Cardiac muscle cell (in vitro differentiated cells and primary cell): ENCODE results near the gene LINC01488. TPM values are rescaled to one million over a fixed set of nuclear protein-coding genes. Genes with fewer than 3 reads are reported as not detected.

ENCODE experiments used
- DNase-seq, 2 donors: peaks; one replicate each; pipeline versions ENCODE4 v3.0.0 to v3.0.0-alpha.2; 2010 to 2017; ENCODE audit warnings: low read depth in 1 of 2, low spot score in 1 of 2
- H3K27ac ChIP-seq: fragments of 200-600 bp; sonication (generic); 2 replicates; pipeline ENCODE4 v1.5.1; 2016
- H3K27me3 ChIP-seq: fragments of 200-600 bp; sonication (generic); 2 replicates; pipeline ENCODE4 v1.6.0; 2016; ENCODE audit warnings: control low read depth
- H3K36me3 ChIP-seq: fragments of 200-600 bp; sonication (generic); 2 replicates; pipeline ENCODE4 v1.5.1; 2016; ENCODE audit warnings: control low read depth
- H3K4me1 ChIP-seq: fragments of 200-600 bp; sonication (generic); 2 replicates; pipeline ENCODE4 v1.8.1; 2017; ENCODE audit warnings: low read depth, mild to moderate bottlenecking, mixed run types
- H3K4me3 ChIP-seq: fragments of 200-600 bp; sonication (generic); 2 replicates; pipeline ENCODE4 v1.5.1; 2016; ENCODE audit warnings: mild to moderate bottlenecking
- H3K9me3 ChIP-seq: fragments of 200-600 bp; sonication (generic); 2 replicates; pipeline ENCODE4 v1.5.1; 2017; ENCODE audit warnings: low read depth, mild to moderate bottlenecking, control low read depth
- CTCF ChIP-seq: IDR thresholded peaks from 2 replicates; pipeline ENCODE4 v1.5.1; 2012; ENCODE audit warnings: low read depth, mild to moderate bottlenecking, low read length
- polyA plus RNA-seq: library from polyadenylated mRNA; unstranded; fragments of >200 nt; fragmentation: Nextera tagmentation; extraction: Ambion mirVana; gene quantifications from 2 replicates; pipeline ENCODE4 v1.2.1, GENCODE V29; 2016
- total RNA-seq: library from RNA; depleted of rRNA; stranded (reverse); fragments of >200 nt; gene quantifications from 2 replicates; pipeline ENCODE4 v1.2.3, GENCODE V29; 2016

The LINC01488 gene
- total and polyA plus RNA-seq, 2 experiments from 2014 or later = 1.1 to 1.6 TPM

- H3K27me3 ChIP-seq = no peaks in the 10 kb centered on the region
- H3K9me3 ChIP-seq = no peaks in the 10 kb centered on the region
- DNase-seq = no peak
- H3K27ac ChIP-seq = no peak overlapping the region
- TF ChIP-seq CTCF = no peak
- peaks cover 19% of the 10 kb centered on the region for H3K4me1 ChIP-seq
- H3K4me3 ChIP-seq = no peak overlapping the region
- H3K36me3 ChIP-seq = no peaks in the 10 kb centered on the region
Measured at GRCh38 chr11:69499918-69500284, 18.4 kb downstream of the LINC01488 start.

GRCh38 chr11:69500285-69501120 lies 19.0 kb downstream of the LINC01488 start:
- Histone ChIP-seq H3K27ac (no peak overlapping the region), H3K4me1 (peaks cover 19% of the 10 kb centered on the region), H3K4me3 (no peak overlapping the region), H3K9me3 (no peaks in the 10 kb centered on the region), H3K36me3 (no peaks in the 10 kb centered on the region), H3K27me3 (no peaks in the 10 kb centered on the region)
- DNase-seq = no peak
- TF ChIP-seq CTCF = no peak

GRCh38 chr11:69501121-69501489 lies 19.6 kb downstream of the LINC01488 start:
- peaks cover 19% of the 10 kb centered on the region for H3K4me1 ChIP-seq
- no peak overlapping the region for H3K27ac ChIP-seq
- H3K36me3 ChIP-seq = no peaks in the 10 kb centered on the region
- no peak for DNase-seq
- TF ChIP-seq CTCF = no peak
- no peaks in the 10 kb centered on the region for H3K27me3 ChIP-seq
- no peak overlapping the region for H3K4me3 ChIP-seq
- no peaks in the 10 kb centered on the region for H3K9me3 ChIP-seq

- Histone ChIP-seq H3K4me1 (peaks cover 11% of the 10 kb centered on the region), H3K27me3 (no peaks in the 10 kb centered on the region), H3K27ac (no peak overlapping the region), H3K36me3 (no peaks in the 10 kb centered on the region), H3K9me3 (no peaks in the 10 kb centered on the region), H3K4me3 (no peak overlapping the region)
- TF ChIP-seq CTCF = no peak
- no peak for DNase-seq
Measured at GRCh38 chr11:69501891-69502860, 20.7 kb downstream of the LINC01488 start.

- no peak for TF ChIP-seq CTCF
- Histone ChIP-seq H3K27ac (no peak overlapping the region), H3K36me3 (no peaks in the 10 kb centered on the region), H3K9me3 (no peaks in the 10 kb centered on the region), H3K4me3 (no peak overlapping the region), H3K4me1 (peaks cover 5% of the 10 kb centered on the region), H3K27me3 (no peaks in the 10 kb centered on the region)
- DNase-seq = no peak
Measured at GRCh38 chr11:69504127-69504526, 22.7 kb downstream of the LINC01488 start.
